Right atrium auricular region (tissue), 2 donors: ENCODE results near the gene REPS2. TPM values are rescaled to one million over a fixed set of nuclear protein-coding genes. Genes with fewer than 3 reads are reported as not detected.

Source experiments
- DNase-seq: peaks from one replicate; pipeline ENCODE4 v3.0.0-alpha.2; 2019; ENCODE audit warnings: low spot score
- H3K27ac ChIP-seq, 2 donors: fragments of 200-600 bp; sonication (generic); 1 replicate in 1 of 2; 2 replicates in 1 of 2; pipeline ENCODE4 v1.5.1; 2016 to 2019
- H3K27me3 ChIP-seq, 2 donors: fragments of 200-600 bp; sonication (generic); one replicate each; pipeline versions ENCODE4 v1.5.1 to v1.6.0; 2017 to 2019
- H3K36me3 ChIP-seq: fragments of 200-600 bp; sonication (generic); one replicate; pipeline ENCODE4 v1.5.1; 2016
- H3K4me1 ChIP-seq, 2 donors: fragments of 200-600 bp; sonication (generic); one replicate each; pipeline versions ENCODE4 v1.5.1 to v1.6.0; 2017 to 2019
- H3K4me3 ChIP-seq, 2 donors: fragments of 200-600 bp; sonication (generic); 1 replicate in 1 of 2; 2 replicates in 1 of 2; pipeline ENCODE4 v1.5.1; 2017 to 2019; ENCODE audit warnings: mild to moderate bottlenecking in 1 of 2, moderate library complexity in 1 of 2
- H3K9me3 ChIP-seq, 2 donors: fragments of 200-600 bp; sonication (generic); one replicate each; pipeline ENCODE4 v1.5.1; 2019
- total RNA-seq, 2 donors: library from RNA; depleted of rRNA; stranded (reverse); fragments of >200 nt; gene quantifications; one replicate each; pipeline ENCODE4 v1.1.0, GENCODE V29; 2016
- TF ChIP-seq, protein P1 (sequence below), 2 donors: fragments of 200-600 bp; sonication (generic); IDR thresholded peaks; one replicate each; pipeline ENCODE4 v1.5.1; 2019; ENCODE audit warnings: antibody characterized with exemption in 2 of 2

REPS2 gene
- total RNA-seq, 2 donors from 2014 or later, result 6.2 to 14.1 TPM

DNA sequence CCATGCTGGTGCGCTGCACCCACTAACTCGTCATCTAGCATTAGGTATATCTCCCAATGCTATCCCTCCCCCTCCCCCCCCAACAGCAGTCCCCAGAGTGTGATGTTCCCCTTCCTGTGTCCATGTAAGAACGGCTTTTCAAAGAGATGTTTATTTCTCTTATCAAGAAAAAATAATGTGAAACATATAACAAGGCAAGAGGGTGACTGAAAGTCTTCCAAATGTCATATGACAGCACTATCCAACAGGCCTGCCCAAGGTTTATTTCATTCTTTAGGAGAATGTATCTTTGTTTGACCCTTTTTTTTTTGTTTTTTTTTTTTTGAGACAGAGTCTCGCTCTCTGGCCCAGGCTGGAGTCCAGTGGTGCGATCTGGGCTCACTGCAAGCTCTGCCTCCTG is 29.9 kb upstream of the REPS2 start:
- DNase-seq, result no peak
- H3K27ac ChIP-seq, result no peak overlapping the region
- TF ChIP-seq, protein P1, sequence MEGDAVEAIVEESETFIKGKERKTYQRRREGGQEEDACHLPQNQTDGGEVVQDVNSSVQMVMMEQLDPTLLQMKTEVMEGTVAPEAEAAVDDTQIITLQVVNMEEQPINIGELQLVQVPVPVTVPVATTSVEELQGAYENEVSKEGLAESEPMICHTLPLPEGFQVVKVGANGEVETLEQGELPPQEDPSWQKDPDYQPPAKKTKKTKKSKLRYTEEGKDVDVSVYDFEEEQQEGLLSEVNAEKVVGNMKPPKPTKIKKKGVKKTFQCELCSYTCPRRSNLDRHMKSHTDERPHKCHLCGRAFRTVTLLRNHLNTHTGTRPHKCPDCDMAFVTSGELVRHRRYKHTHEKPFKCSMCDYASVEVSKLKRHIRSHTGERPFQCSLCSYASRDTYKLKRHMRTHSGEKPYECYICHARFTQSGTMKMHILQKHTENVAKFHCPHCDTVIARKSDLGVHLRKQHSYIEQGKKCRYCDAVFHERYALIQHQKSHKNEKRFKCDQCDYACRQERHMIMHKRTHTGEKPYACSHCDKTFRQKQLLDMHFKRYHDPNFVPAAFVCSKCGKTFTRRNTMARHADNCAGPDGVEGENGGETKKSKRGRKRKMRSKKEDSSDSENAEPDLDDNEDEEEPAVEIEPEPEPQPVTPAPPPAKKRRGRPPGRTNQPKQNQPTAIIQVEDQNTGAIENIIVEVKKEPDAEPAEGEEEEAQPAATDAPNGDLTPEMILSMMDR (IDR thresholded peaks at IDR 0.05), result no peak
- H3K27me3 ChIP-seq, result no peaks in the 10 kb centered on the region
- no peaks in the 10 kb centered on the region for H3K36me3 ChIP-seq
- H3K4me1 ChIP-seq, result no peaks in the 10 kb centered on the region
- peaks cover 0 to 5% of the 10 kb centered on the region in 2 donors for H3K9me3 ChIP-seq
- no peak overlapping the region for H3K4me3 ChIP-seq

DNA sequence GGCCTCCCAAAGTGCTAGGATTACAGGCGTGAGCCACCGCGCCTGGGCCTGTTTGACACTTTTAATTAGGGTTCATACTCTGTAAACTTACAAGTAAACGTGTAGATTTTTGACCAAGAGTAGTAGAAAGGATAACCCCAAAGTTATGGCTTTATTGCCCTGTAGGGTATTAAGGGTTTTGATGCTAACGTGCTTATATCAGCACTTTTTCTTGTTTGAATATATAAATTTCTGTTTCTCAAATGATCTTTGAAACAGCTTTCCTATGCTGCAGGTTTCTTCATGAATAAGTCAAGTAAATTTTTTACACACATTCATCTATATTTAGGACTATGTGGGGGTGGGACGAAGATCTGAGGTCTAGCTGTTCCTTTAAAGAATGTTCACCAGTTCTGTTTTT is 29.3 kb upstream of the REPS2 start:
- H3K9me3 ChIP-seq, result peaks cover 0 to 5% of the 10 kb centered on the region in 2 donors
- no peaks in the 10 kb centered on the region for H3K36me3 ChIP-seq
- DNase-seq, result no peak
- TF ChIP-seq, protein P1 (IDR thresholded peaks at IDR 0.05), result no peak
- no peaks in the 10 kb centered on the region for H3K4me1 ChIP-seq
- no peaks in the 10 kb centered on the region for H3K27me3 ChIP-seq
- no peak overlapping the region for H3K4me3 ChIP-seq
- no peak overlapping the region for H3K27ac ChIP-seq

DNA sequence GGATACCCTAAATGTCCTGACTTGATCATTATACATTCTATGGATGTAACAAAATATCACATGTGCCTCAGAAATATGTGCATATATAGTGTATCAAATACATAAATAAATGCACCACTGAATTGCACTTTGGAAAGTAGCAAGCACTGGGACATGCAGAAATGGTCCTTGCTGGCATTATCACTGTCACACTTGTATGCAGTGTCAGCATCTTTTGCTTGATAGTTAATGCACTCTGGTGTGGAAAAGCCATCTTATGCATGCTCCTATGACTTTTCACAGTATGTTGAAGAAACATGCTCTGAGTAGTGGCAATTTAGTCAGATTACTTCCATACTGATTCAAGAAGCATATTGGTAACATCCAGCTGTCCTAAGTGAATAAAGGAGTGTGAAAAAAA is 27.5 kb upstream of the REPS2 start:
- Histone ChIP-seq H3K4me3 (no peak overlapping the region), H3K4me1 (no peaks in the 10 kb centered on the region), H3K36me3 (no peaks in the 10 kb centered on the region), H3K9me3 (peaks cover 0 to 5% of the 10 kb centered on the region in 2 donors), H3K27me3 (no peaks in the 10 kb centered on the region), H3K27ac (no peak overlapping the region)
- TF ChIP-seq, protein P1 (IDR thresholded peaks at IDR 0.05), result no peak
- no peak for DNase-seq

DNA sequence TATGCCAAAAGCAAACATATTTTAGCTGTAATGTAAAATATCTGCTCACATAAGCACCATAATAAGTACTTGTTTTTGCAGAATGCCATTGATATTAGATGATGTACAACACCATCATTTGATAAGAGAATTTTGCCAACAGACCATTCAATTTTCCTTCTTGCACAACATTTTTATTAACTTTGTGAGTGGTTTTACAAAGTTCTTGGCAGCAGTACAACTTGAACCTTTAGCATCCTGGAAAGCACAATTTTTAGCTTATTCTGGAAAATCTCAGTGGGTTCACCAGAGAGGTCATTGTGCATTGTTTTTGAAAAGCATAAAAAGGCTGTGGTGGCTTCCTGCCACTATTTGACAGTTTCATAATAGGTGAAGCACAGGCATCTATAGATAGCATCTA is 26.4 kb upstream of the REPS2 start:
- TF ChIP-seq, protein P1 (IDR thresholded peaks at IDR 0.05), result no peak
- Histone ChIP-seq H3K27me3 (no peaks in the 10 kb centered on the region), H3K36me3 (no peaks in the 10 kb centered on the region), H3K4me1 (no peaks in the 10 kb centered on the region), H3K4me3 (no peak overlapping the region), H3K27ac (no peak overlapping the region), H3K9me3 (peaks cover 0 to 13% of the 10 kb centered on the region in 2 donors)
- DNase-seq, result no peak

DNA sequence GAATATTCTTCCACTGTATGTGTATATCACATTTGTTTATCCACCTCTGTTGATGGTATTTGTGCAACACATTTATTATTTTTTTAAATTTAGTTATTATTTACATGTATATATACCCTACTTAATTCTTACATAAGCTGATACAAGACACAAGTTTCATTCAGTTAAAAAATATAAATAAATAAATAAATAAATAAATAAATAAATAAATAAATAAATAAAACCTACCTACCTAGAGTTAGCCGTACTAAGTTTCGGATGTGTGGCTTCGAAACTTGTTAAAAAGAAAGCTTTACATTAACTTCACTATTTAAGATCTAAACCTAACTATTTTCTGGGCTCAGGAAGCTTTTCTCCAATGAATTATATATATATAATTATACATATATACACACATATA is 23.3 kb upstream of the REPS2 start:
- TF ChIP-seq, protein P1 (IDR thresholded peaks at IDR 0.05), result no peak
- peaks cover 3 to 15% of the 10 kb centered on the region in 2 donors for H3K9me3 ChIP-seq
- DNase-seq, result no peak
- H3K36me3 ChIP-seq, result no peaks in the 10 kb centered on the region
- no peak overlapping the region for H3K27ac ChIP-seq
- H3K27me3 ChIP-seq, result no peaks in the 10 kb centered on the region
- no peaks in the 10 kb centered on the region for H3K4me1 ChIP-seq
- H3K4me3 ChIP-seq, result no peak overlapping the region
